HepG2 (cell line): Measurements from ENCODE around the gene NOL4L. TPM values are rescaled to one million over a fixed set of nuclear protein-coding genes. Genes with fewer than 3 reads are reported as not detected.

Experiments used
- FOXA1 ChIP-seq, 2 experiments: fragments of 450-650 bp in 1 of 2; sonication (generic) in 1 of 2; formaldehyde crosslinking in 1 of 2; IDR thresholded peaks; 2 replicates each; pipeline versions ENCODE4 v1.4.0 to v1.6.1; 2016 to 2020; ENCODE audit warnings: missing genetic modification reagents in 1 of 2
- HES4 ChIP-seq: sonication (generic); formaldehyde crosslinking; IDR thresholded peaks from 2 replicates; pipeline ENCODE4 v1.9.0; 2021; ENCODE audit warnings: mild to moderate bottlenecking, missing genetic modification reagents, borderline replicate concordance
- KDM5B ChIP-seq: sonication (generic); formaldehyde crosslinking; IDR thresholded peaks from 2 replicates; pipeline ENCODE4 v1.4.0; 2020; ENCODE audit warnings: missing genetic modification reagents, mild to moderate bottlenecking, borderline replicate concordance
- MXD4 ChIP-seq: IDR thresholded peaks from 2 replicates; pipeline ENCODE4 v1.6.1; 2016; ENCODE audit warnings: mild to moderate bottlenecking, missing biosample characterization, missing genetic modification reagents
- PCBP2 ChIP-seq: fragments of 200-400 bp; formaldehyde crosslinking; optimal IDR thresholded peaks from 2 replicates; pipeline ENCODE3; 2018; ENCODE audit warnings: low read length, low read depth; ENCODE audit not compliant: poor library complexity, severe bottlenecking
- SETDB1 ChIP-seq: sonication (generic); formaldehyde crosslinking; IDR thresholded peaks from 2 replicates; pipeline ENCODE4 v1.5.1; 2020; ENCODE audit warnings: missing genetic modification reagents, mild to moderate bottlenecking, borderline replicate concordance
- SMARCE1 ChIP-seq: fragments of 450-650 bp; IDR thresholded peaks from 2 replicates; pipeline ENCODE4 v1.6.1; 2017; ENCODE audit warnings: borderline replicate concordance
- TEAD2 ChIP-seq: sonication (generic); formaldehyde crosslinking; IDR thresholded peaks from 2 replicates; pipeline ENCODE4 v1.9.0; 2021; ENCODE audit warnings: missing genetic modification reagents
- U2AF1 ChIP-seq: fragments of 200-400 bp; formaldehyde crosslinking; optimal IDR thresholded peaks from 2 replicates; pipeline ENCODE3; 2017; ENCODE audit warnings: mild to moderate bottlenecking, low read depth, low read length
- ZNF3 ChIP-seq: IDR thresholded peaks from 2 replicates; pipeline ENCODE4 v1.7.0; 2017; ENCODE audit warnings: inconsistent platforms
- ZNF317 ChIP-seq: sonication (generic); formaldehyde crosslinking; IDR thresholded peaks from 2 replicates; pipeline ENCODE4 v1.5.0; 2020; ENCODE audit warnings: mild to moderate bottlenecking, missing genetic modification reagents
- ZNF543 ChIP-seq: sonication (generic); formaldehyde crosslinking; IDR thresholded peaks from 2 replicates; pipeline ENCODE4 v1.4.0; 2020; ENCODE audit warnings: mild to moderate bottlenecking, missing genetic modification reagents
- ZNF816 ChIP-seq: sonication (generic); formaldehyde crosslinking; IDR thresholded peaks from 2 replicates; pipeline ENCODE4 v1.8.0; 2022; ENCODE audit warnings: missing genetic modification reagents, mild to moderate bottlenecking, borderline replicate concordance
- polyA plus RNA-seq, 8 experiments: library from polyadenylated mRNA; depleted of rRNA in 3 of 8; stranded (reverse) in 7 of 8; unstranded in 1 of 8; fragments of >200 nt; fragmentation: Illumina TruSeq in 4 of 8; extraction: Trizol in 4 of 8; gene quantifications; 2 replicates each; pipeline versions ENCODE4 v1.2.1 to v1.2.3, GENCODE V29; 2011 to 2016; ENCODE audit warnings: low read depth in 4 of 8, missing spikeins in 1 of 8, mixed read lengths in 1 of 8; ENCODE audit not compliant: insufficient read depth in 1 of 8
- total RNA-seq, 5 experiments: library from RNA; depleted of rRNA; stranded (reverse); fragments of >200 nt; fragmentation: Illumina TruSeq; extraction: Trizol; gene quantifications; 2 replicates each; pipeline ENCODE4 v1.2.3, GENCODE V29; 2016; ENCODE audit warnings: low read depth in 1 of 5
- TF ChIP-seq, protein P1 (sequence below): sonication (generic); formaldehyde crosslinking; IDR thresholded peaks from 2 replicates; pipeline ENCODE4; 2020; ENCODE audit warnings: missing genetic modification reagents, mild to moderate bottlenecking, borderline replicate concordance
- TF ChIP-seq, protein P2 (sequence below): sonication (generic); formaldehyde crosslinking; IDR thresholded peaks from 2 replicates; pipeline ENCODE4 v1.4.0; 2020; ENCODE audit warnings: mild to moderate bottlenecking, missing genetic modification reagents
- TF ChIP-seq, protein P3 (sequence below): sonication (generic); formaldehyde crosslinking; IDR thresholded peaks from 2 replicates; pipeline ENCODE4 v1.9.0; 2021; ENCODE audit warnings: missing genetic modification reagents, borderline replicate concordance
- TF ChIP-seq, protein P4 (sequence below): sonication (generic); formaldehyde crosslinking; IDR thresholded peaks from 2 replicates; pipeline ENCODE4 v1.8.0; 2022; ENCODE audit warnings: mild to moderate bottlenecking, missing genetic modification reagents
- TF ChIP-seq, protein P5 (sequence below): IDR thresholded peaks from 2 replicates; pipeline ENCODE4 v1.6.1; 2016; ENCODE audit warnings: low read depth, borderline replicate concordance
- TF ChIP-seq, protein P6 (sequence below): sonication (generic); formaldehyde crosslinking; IDR thresholded peaks from 2 replicates; pipeline ENCODE4 v1.4.0; 2020; ENCODE audit warnings: missing genetic modification reagents

NOL4L gene
- total and polyA plus RNA-seq, 2 of the 13 experiments (the other 11 are each of a cell fraction or from before 2014, with no cell fraction given): 16.6 to 35.4 TPM

DNA sequence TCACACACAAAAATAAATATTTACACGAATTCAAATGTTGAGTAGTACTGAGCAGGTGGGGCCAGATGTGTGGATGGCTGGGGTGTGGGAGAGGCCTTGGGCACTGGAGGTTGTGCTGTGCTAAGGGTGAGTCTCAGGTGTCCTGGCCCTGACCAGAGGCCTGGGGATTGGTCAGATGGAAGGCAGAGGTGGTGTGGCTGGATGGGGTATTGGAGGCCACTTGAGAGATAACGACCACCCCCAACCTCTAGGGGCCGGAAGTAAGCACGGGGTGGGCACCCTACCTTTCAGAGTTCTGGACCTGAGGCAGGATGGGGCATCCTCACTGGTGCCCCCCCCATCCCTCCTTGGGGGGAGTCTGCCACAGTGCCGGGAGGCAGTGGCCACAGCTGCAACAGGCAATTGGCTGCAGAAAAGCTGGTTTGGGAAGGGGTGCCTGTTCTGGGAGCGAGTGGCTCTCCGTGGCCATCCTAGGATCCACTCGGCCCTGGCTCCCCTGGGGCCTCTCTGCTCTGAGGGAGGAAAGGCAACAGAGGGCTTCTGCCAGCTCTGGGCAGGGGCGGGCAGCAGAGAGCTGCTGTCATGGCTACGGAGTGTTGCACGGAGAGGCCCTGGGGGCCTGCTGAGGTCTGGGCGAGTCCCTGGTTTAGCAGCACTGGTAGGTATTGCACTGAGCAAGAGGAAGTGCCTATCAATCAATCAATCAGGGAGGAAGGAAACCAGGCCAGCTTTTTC lies 139.4 kb downstream of the NOL4L start (continued):
- TF ChIP-seq, protein P1, sequence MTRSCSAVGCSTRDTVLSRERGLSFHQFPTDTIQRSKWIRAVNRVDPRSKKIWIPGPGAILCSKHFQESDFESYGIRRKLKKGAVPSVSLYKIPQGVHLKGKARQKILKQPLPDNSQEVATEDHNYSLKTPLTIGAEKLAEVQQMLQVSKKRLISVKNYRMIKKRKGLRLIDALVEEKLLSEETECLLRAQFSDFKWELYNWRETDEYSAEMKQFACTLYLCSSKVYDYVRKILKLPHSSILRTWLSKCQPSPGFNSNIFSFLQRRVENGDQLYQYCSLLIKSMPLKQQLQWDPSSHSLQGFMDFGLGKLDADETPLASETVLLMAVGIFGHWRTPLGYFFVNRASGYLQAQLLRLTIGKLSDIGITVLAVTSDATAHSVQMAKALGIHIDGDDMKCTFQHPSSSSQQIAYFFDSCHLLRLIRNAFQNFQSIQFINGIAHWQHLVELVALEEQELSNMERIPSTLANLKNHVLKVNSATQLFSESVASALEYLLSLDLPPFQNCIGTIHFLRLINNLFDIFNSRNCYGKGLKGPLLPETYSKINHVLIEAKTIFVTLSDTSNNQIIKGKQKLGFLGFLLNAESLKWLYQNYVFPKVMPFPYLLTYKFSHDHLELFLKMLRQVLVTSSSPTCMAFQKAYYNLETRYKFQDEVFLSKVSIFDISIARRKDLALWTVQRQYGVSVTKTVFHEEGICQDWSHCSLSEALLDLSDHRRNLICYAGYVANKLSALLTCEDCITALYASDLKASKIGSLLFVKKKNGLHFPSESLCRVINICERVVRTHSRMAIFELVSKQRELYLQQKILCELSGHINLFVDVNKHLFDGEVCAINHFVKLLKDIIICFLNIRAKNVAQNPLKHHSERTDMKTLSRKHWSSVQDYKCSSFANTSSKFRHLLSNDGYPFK (CRISPR knock-in tag): no peak
- TF ChIP-seq PCBP2 (no peak), ZNF3 (CRISPR knock-in tag) (no peak), ZNF543 (no peak), KDM5B (CRISPR knock-in tag) (0 out of 2 replicates have a peak, but pooled peaks have one; percentile 36), SMARCE1 (no peak), MXD4 (CRISPR knock-in tag) (no peak), HES4 (no peak), U2AF1 (no peak), ZNF816 (no peak), SETDB1 (no peak), ZNF317 (no peak), TEAD2 (CRISPR knock-in tag) (no peak), FOXA1 (IDR thresholded peaks at IDR 0.05) (no peak), FOXA1 (CRISPR knock-in tag; IDR thresholded peaks at IDR 0.05) (no peak)
- TF ChIP-seq, protein P2, sequence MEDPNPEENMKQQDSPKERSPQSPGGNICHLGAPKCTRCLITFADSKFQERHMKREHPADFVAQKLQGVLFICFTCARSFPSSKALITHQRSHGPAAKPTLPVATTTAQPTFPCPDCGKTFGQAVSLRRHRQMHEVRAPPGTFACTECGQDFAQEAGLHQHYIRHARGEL: no peak
- TF ChIP-seq, protein P3, sequence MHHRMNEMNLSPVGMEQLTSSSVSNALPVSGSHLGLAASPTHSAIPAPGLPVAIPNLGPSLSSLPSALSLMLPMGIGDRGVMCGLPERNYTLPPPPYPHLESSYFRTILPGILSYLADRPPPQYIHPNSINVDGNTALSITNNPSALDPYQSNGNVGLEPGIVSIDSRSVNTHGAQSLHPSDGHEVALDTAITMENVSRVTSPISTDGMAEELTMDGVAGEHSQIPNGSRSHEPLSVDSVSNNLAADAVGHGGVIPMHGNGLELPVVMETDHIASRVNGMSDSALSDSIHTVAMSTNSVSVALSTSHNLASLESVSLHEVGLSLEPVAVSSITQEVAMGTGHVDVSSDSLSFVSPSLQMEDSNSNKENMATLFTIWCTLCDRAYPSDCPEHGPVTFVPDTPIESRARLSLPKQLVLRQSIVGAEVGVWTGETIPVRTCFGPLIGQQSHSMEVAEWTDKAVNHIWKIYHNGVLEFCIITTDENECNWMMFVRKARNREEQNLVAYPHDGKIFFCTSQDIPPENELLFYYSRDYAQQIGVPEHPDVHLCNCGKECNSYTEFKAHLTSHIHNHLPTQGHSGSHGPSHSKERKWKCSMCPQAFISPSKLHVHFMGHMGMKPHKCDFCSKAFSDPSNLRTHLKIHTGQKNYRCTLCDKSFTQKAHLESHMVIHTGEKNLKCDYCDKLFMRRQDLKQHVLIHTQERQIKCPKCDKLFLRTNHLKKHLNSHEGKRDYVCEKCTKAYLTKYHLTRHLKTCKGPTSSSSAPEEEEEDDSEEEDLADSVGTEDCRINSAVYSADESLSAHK (CRISPR knock-in tag): no peak
- TF ChIP-seq, protein P4, sequence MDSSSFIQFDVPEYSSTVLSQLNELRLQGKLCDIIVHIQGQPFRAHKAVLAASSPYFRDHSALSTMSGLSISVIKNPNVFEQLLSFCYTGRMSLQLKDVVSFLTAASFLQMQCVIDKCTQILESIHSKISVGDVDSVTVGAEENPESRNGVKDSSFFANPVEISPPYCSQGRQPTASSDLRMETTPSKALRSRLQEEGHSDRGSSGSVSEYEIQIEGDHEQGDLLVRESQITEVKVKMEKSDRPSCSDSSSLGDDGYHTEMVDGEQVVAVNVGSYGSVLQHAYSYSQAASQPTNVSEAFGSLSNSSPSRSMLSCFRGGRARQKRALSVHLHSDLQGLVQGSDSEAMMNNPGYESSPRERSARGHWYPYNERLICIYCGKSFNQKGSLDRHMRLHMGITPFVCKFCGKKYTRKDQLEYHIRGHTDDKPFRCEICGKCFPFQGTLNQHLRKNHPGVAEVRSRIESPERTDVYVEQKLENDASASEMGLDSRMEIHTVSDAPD (CRISPR knock-in tag): no peak
- TF ChIP-seq, protein P5, sequence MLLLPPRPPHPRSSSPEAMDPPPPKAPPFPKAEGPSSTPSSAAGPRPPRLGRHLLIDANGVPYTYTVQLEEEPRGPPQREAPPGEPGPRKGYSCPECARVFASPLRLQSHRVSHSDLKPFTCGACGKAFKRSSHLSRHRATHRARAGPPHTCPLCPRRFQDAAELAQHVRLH (CRISPR knock-in tag): 0 out of 2 replicates have a peak, but pooled peaks have one; percentile 8
- TF ChIP-seq, protein P6, sequence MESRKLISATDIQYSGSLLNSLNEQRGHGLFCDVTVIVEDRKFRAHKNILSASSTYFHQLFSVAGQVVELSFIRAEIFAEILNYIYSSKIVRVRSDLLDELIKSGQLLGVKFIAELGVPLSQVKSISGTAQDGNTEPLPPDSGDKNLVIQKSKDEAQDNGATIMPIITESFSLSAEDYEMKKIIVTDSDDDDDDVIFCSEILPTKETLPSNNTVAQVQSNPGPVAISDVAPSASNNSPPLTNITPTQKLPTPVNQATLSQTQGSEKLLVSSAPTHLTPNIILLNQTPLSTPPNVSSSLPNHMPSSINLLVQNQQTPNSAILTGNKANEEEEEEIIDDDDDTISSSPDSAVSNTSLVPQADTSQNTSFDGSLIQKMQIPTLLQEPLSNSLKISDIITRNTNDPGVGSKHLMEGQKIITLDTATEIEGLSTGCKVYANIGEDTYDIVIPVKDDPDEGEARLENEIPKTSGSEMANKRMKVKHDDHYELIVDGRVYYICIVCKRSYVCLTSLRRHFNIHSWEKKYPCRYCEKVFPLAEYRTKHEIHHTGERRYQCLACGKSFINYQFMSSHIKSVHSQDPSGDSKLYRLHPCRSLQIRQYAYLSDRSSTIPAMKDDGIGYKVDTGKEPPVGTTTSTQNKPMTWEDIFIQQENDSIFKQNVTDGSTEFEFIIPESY (CRISPR knock-in tag): no peak
